Lower lobe of right lung (tissue), 2 donors: ENCODE data around the gene ADGRL3. TPM values are rescaled to one million over a fixed set of nuclear protein-coding genes. Genes with fewer than 3 reads are reported as not detected.

Source experiments
- ATAC-seq, 2 donors: fragments of 200-7000 bp; cut with Tn5 transposase; one replicate each; pipeline ENCODE4 v1.9.1; 2020 to 2022; ENCODE audit warnings: mild to moderate bottlenecking in 2 of 2, moderate library complexity in 2 of 2
- DNase-seq: peaks from one replicate; pipeline ENCODE4 v3.0.0-alpha.2; 2020
- H3K27ac ChIP-seq: fragments of 200-600 bp; one replicate; pipeline ENCODE4 v1.8.0; 2022
- H3K27me3 ChIP-seq: fragments of 200-600 bp; one replicate; pipeline ENCODE4 v1.8.0; 2022; ENCODE audit warnings: low read depth
- H3K36me3 ChIP-seq: fragments of 200-600 bp; one replicate; pipeline ENCODE4 v1.8.0; 2022; ENCODE audit warnings: mild to moderate bottlenecking
- H3K4me1 ChIP-seq: fragments of 200-600 bp; one replicate; pipeline ENCODE4 v1.8.0; 2022
- H3K4me3 ChIP-seq: fragments of 200-600 bp; one replicate; pipeline ENCODE4 v1.8.0; 2022; ENCODE audit warnings: mild to moderate bottlenecking
- H3K9me3 ChIP-seq: fragments of 200-600 bp; one replicate; pipeline ENCODE4 v1.8.0; 2022
- CTCF ChIP-seq: fragments of 200-600 bp; IDR thresholded peaks from one replicate; pipeline ENCODE4 v1.8.0; 2022; ENCODE audit warnings: antibody characterized with exemption, mild to moderate bottlenecking
- intact Hi-C: fragments of 100-400 bp; cut with DNase I; formaldehyde crosslinking; loops from one replicate; pipeline ENCODE4 v1.11.0; 2022
- total RNA-seq: library from RNA; stranded (reverse); fragmentation: NEBNext Ultra II Directional; extraction: Animal tissue kit (Norgen Biotek cat#: 25700); gene quantifications from one replicate; pipeline ENCODE4 v1.2.1, GENCODE V29; 2021
- donor health status: DM: no; HTN: yes; CAD: no; lungs with severe emphysema.

Gene ADGRL3
- total RNA-seq, 1 donor from 2014 or later: 6.0 TPM

- H3K9me3 ChIP-seq: no peaks in the 10 kb centered on the region
- no peak overlapping the region for H3K27ac ChIP-seq
- intact Hi-C loops: no loop called here
- no peaks in the 10 kb centered on the region for H3K27me3 ChIP-seq
- H3K4me3 ChIP-seq: no peak overlapping the region
- H3K36me3 ChIP-seq: no peaks in the 10 kb centered on the region
- no peak for ATAC-seq
- H3K4me1 ChIP-seq: no peaks in the 10 kb centered on the region
- no peak for DNase-seq
- TF ChIP-seq CTCF: no peak
Observed at GRCh38 chr4:61389640-61390039, 189.5 kb downstream of the ADGRL3 start.

GRCh38 chr4:61395754-61396153, 195.6 kb downstream of the ADGRL3 start:
- H3K36me3 ChIP-seq: no peaks in the 10 kb centered on the region
- no peak overlapping the region for H3K27ac ChIP-seq
- H3K27me3 ChIP-seq: no peaks in the 10 kb centered on the region
- TF ChIP-seq CTCF: no peak
- H3K4me3 ChIP-seq: no peak overlapping the region
- no peak for DNase-seq
- H3K9me3 ChIP-seq: no peaks in the 10 kb centered on the region
- intact Hi-C loops: no loop called here
- no peaks in the 10 kb centered on the region for H3K4me1 ChIP-seq
- ATAC-seq: no peak

- Histone ChIP-seq H3K36me3 (no peaks in the 10 kb centered on the region), H3K4me1 (no peaks in the 10 kb centered on the region), H3K27ac (no peak overlapping the region), H3K9me3 (no peaks in the 10 kb centered on the region), H3K27me3 (no peaks in the 10 kb centered on the region), H3K4me3 (no peak overlapping the region)
- no peak for DNase-seq
- TF ChIP-seq CTCF: no peak
- intact Hi-C loops: no loop called here
- ATAC-seq: no peak
Observed at GRCh38 chr4:61397174-61397573, 197.0 kb downstream of the ADGRL3 start.

GRCh38 chr4:61400439-61401038, 200.4 kb downstream of the ADGRL3 start:
- Histone ChIP-seq H3K27ac (no peak overlapping the region), H3K9me3 (no peaks in the 10 kb centered on the region), H3K27me3 (no peaks in the 10 kb centered on the region), H3K4me1 (no peaks in the 10 kb centered on the region), H3K36me3 (no peaks in the 10 kb centered on the region), H3K4me3 (no peak overlapping the region)
- ATAC-seq (no peak), DNase-seq (no peak)
- intact Hi-C loops: no loop called here
- TF ChIP-seq CTCF: no peak

GRCh38 chr4:61401771-61402170, 201.6 kb downstream of the ADGRL3 start:
- H3K27me3 ChIP-seq: no peaks in the 10 kb centered on the region
- ATAC-seq: no peak
- H3K27ac ChIP-seq: no peak overlapping the region
- intact Hi-C loops: no loop called here
- no peaks in the 10 kb centered on the region for H3K36me3 ChIP-seq
- no peak overlapping the region for H3K4me3 ChIP-seq
- H3K9me3 ChIP-seq: no peaks in the 10 kb centered on the region
- no peak for TF ChIP-seq CTCF
- H3K4me1 ChIP-seq: no peaks in the 10 kb centered on the region
- no peak for DNase-seq
